Stimulated activated CD4-positive, alpha-beta T cell treated with anti-CD3 and anti-CD28 coated beads, Interleukin-12 subunit alpha, Interleukin-12 subunit beta, amount 100 ng/mL, for 4 hours (primary cell): ENCODE results near the gene IFT80.
"Not testable (repeated sequence)": the region's sequence is repeated elsewhere in the genome, so short reads cannot be mapped to it uniquely, and the experiment has no call there.

ENCODE experiments used
- DNase-seq: peaks from one replicate; pipeline ENCODE4 v3.0.0-alpha.2; 2020

IFT80 gene

GRCh38 chr3:160400030-160400701, 1.1 kb upstream of the IFT80 start:
- peak; percentile 28 for DNase-seq

GRCh38 chr3:160398820-160399124, 253 bp downstream of the IFT80 start:
- DNase-seq: no peak

- no peak for DNase-seq
Observed at GRCh38 chr3:160395297-160395696, 3.7 kb downstream of the IFT80 start.

GRCh38 chr3:160394009-160394392, 5.0 kb downstream of the IFT80 start:
- DNase-seq: no peak

- DNase-seq: no peak
Observed at GRCh38 chr3:160393346-160394008, 5.5 kb downstream of the IFT80 start.

GRCh38 chr3:160392798-160393197, 6.2 kb downstream of the IFT80 start:
- no peak for DNase-seq

GRCh38 chr3:160390565-160391138, 8.4 kb downstream of the IFT80 start:
- DNase-seq: no peak

- DNase-seq: no peak
Observed at GRCh38 chr3:160384639-160385318, 14.2 kb downstream of the IFT80 start.

GRCh38 chr3:160381470-160381869, 17.6 kb downstream of the IFT80 start:
- no peak for DNase-seq

- DNase-seq: no peak
Observed at GRCh38 chr3:160379628-160380214, 19.3 kb downstream of the IFT80 start.

GRCh38 chr3:160378331-160379109, 20.5 kb downstream of the IFT80 start:
- DNase-seq: no peak

GRCh38 chr3:160376681-160377080, 22.3 kb downstream of the IFT80 start:
- no peak for DNase-seq

- DNase-seq: no peak
Observed at GRCh38 chr3:160374925-160375324, 24.1 kb downstream of the IFT80 start.

- DNase-seq: no peak
Observed at GRCh38 chr3:160374472-160374871, 24.6 kb downstream of the IFT80 start.

GRCh38 chr3:160373655-160374054, 25.4 kb downstream of the IFT80 start:
- no peak for DNase-seq

GRCh38 chr3:160372780-160373179, 26.2 kb downstream of the IFT80 start:
- DNase-seq: no peak

GRCh38 chr3:160370987-160371857, 27.8 kb downstream of the IFT80 start:
- no peak for DNase-seq

GRCh38 chr3:160369784-160370183, 29.2 kb downstream of the IFT80 start:
- DNase-seq: no peak

- no peak for DNase-seq
Observed at GRCh38 chr3:160368804-160369203, 30.2 kb downstream of the IFT80 start.

- no peak for DNase-seq
Observed at GRCh38 chr3:160365869-160366522, 33.0 kb downstream of the IFT80 start.

- DNase-seq: not testable (repeated sequence)
Observed at GRCh38 chr3:160362896-160363295, 36.1 kb downstream of the IFT80 start.
